Brain microvascular endothelial cell (primary cell): ENCODE measurements around the gene KNDC1.

Source experiments
- DNase-seq: peaks from one replicate; pipeline ENCODE4 v3.0.0-alpha.2; 2020
- H3K27ac ChIP-seq: fragments of 250-450 bp; sonication (Bioruptor Pico); 2 replicates; pipeline ENCODE4 v1.5.1; 2020; ENCODE audit warnings: mild to moderate bottlenecking, moderate library complexity
- H3K27me3 ChIP-seq: fragments of 250-450 bp; sonication (Bioruptor Pico); replicated peaks from 2 replicates; pipeline ENCODE4 v1.5.1; 2020; ENCODE audit warnings: mild to moderate bottlenecking
- H3K36me3 ChIP-seq: fragments of 250-450 bp; sonication (Bioruptor Pico); replicated peaks from 2 replicates; pipeline ENCODE4 v1.5.1; 2020; ENCODE audit warnings: mild to moderate bottlenecking
- H3K4me3 ChIP-seq: 2 replicates; pipeline ENCODE4 v1.5.1; 2011; ENCODE audit warnings: low read depth, mild to moderate bottlenecking, control low read depth, low read length, moderate library complexity
- CTCF ChIP-seq: IDR thresholded peaks from 2 replicates; pipeline ENCODE4 v1.5.1; 2011; ENCODE audit warnings: low read depth, mild to moderate bottlenecking, moderate library complexity, low read length, control low read depth, inconsistent platforms; ENCODE audit errors: missing control alignments
- in situ Hi-C: cut with HindIII; loops from 2 replicates; pipeline ENCODE4 v1.10.0; 2017; ENCODE audit warnings: low sequenced_read_pairs, low pct_ligation_motif_present

KNDC1 gene

GRCh38 chr10:133224076-133224475, 64.1 kb downstream of the KNDC1 start:
- in situ Hi-C loops = no loop called here
- H3K36me3 ChIP-seq = no peaks in the 10 kb centered on the region
- DNase-seq = no peak
- no peak overlapping the region for H3K4me3 ChIP-seq
- H3K27me3 ChIP-seq = peaks cover 9% of the 10 kb centered on the region
- no peak overlapping the region for H3K27ac ChIP-seq
- no peak for TF ChIP-seq CTCF

GRCh38 chr10:133224756-133225372, 64.8 kb downstream of the KNDC1 start:
- Histone ChIP-seq H3K27me3 (peaks cover 14% of the 10 kb centered on the region), H3K4me3 (no peak overlapping the region), H3K36me3 (no peaks in the 10 kb centered on the region), H3K27ac (no peak overlapping the region)
- no peak for DNase-seq
- in situ Hi-C loops = no loop called here
- TF ChIP-seq CTCF = no peak

- no peaks in the 10 kb centered on the region for H3K36me3 ChIP-seq
- peaks cover 19% of the 10 kb centered on the region for H3K27me3 ChIP-seq
- H3K27ac ChIP-seq = no peak overlapping the region
- in situ Hi-C loops = no loop called here
- H3K4me3 ChIP-seq = no peak overlapping the region
- no peak for TF ChIP-seq CTCF
- DNase-seq = no peak
Observed at GRCh38 chr10:133225707-133226191, 65.7 kb downstream of the KNDC1 start.

GRCh38 chr10:133226251-133226808, 66.3 kb downstream of the KNDC1 start:
- Histone ChIP-seq H3K4me3 (no peak overlapping the region), H3K27ac (no peak overlapping the region), H3K27me3 (peaks cover 23% of the 10 kb centered on the region), H3K36me3 (no peaks in the 10 kb centered on the region)
- no peak for DNase-seq
- in situ Hi-C loops = no loop called here
- TF ChIP-seq CTCF = no peak

GRCh38 chr10:133227256-133227655, 67.2 kb downstream of the KNDC1 start:
- Histone ChIP-seq H3K27me3 (peaks cover 32% of the 10 kb centered on the region), H3K27ac (no peak overlapping the region), H3K36me3 (no peaks in the 10 kb centered on the region), H3K4me3 (no peak overlapping the region)
- no peak for TF ChIP-seq CTCF
- in situ Hi-C loops = no loop called here
- DNase-seq = no peak
